TTC549 (cell line): ENCODE data around the gene CD22.
"Not testable (repeated sequence)": the region's sequence is repeated elsewhere in the genome, so short reads cannot be mapped to it uniquely, and the experiment has no call there.

Source experiments
- FAIRE-seq: peaks from 2 replicates; lab custom pipeline; 2012; peaks lifted over from hg19 to GRCh38; lab: Jason Lieb, UNC

CD22 gene

GRCh38 chr19:35341565-35342225 is 12.7 kb downstream of the CD22 start:
- FAIRE-seq, result no peak

- no peak for FAIRE-seq
Observed at GRCh38 chr19:35342430-35342829, 13.4 kb downstream of the CD22 start.

- FAIRE-seq, result no peak
Observed at GRCh38 chr19:35344511-35345031, 15.6 kb downstream of the CD22 start.

- FAIRE-seq, result no peak
Observed at GRCh38 chr19:35345671-35346111, 16.7 kb downstream of the CD22 start.

- no peak for FAIRE-seq
Observed at GRCh38 chr19:35346193-35347052, 17.4 kb downstream of the CD22 start.

- FAIRE-seq, result no peak
Observed at GRCh38 chr19:35347171-35347929, 18.4 kb downstream of the CD22 start, which contains the start of gene FFAR1. FFAR1 (plus strand) TSS chr19:35347902; CDS start chr19:35351552, 3,650 bp downstream.

GRCh38 chr19:35347930-35348298 is 18.9 kb downstream of the CD22 start:
- FAIRE-seq, result no peak

GRCh38 chr19:35348911-35349611 is 20.1 kb downstream of the CD22 start:
- FAIRE-seq, result no peak

GRCh38 chr19:35349614-35350521 is 20.9 kb downstream of the CD22 start:
- no peak for FAIRE-seq

GRCh38 chr19:35350591-35350990 is 21.6 kb downstream of the CD22 start:
- no peak for FAIRE-seq

GRCh38 chr19:35351411-35352176 is 22.6 kb downstream of the CD22 start:
- FAIRE-seq, result no peak

- no peak for FAIRE-seq
Observed at GRCh38 chr19:35352177-35352447, 23.1 kb downstream of the CD22 start.

- FAIRE-seq, result no peak
Observed at GRCh38 chr19:35352448-35353304, 23.7 kb downstream of the CD22 start.

- FAIRE-seq, result no peak
Observed at GRCh38 chr19:35353635-35354034, 24.6 kb downstream of the CD22 start.

GRCh38 chr19:35354898-35355297 is 25.9 kb downstream of the CD22 start:
- no peak for FAIRE-seq

- no peak for FAIRE-seq
Observed at GRCh38 chr19:35355791-35356460, 26.9 kb downstream of the CD22 start.

GRCh38 chr19:35357867-35358573 is 29.0 kb downstream of the CD22 start, which contains the start of gene FFAR3:
FFAR3 (plus strand) TSS chr19:35358460; CDS start chr19:35358891, 431 bp downstream.
- no peak for FAIRE-seq

GRCh38 chr19:35358834-35359233 is 29.8 kb downstream of the CD22 start:
- FAIRE-seq, result not testable (repeated sequence)
